Measurements from ENCODE around the gene NAXD.

DNA sequence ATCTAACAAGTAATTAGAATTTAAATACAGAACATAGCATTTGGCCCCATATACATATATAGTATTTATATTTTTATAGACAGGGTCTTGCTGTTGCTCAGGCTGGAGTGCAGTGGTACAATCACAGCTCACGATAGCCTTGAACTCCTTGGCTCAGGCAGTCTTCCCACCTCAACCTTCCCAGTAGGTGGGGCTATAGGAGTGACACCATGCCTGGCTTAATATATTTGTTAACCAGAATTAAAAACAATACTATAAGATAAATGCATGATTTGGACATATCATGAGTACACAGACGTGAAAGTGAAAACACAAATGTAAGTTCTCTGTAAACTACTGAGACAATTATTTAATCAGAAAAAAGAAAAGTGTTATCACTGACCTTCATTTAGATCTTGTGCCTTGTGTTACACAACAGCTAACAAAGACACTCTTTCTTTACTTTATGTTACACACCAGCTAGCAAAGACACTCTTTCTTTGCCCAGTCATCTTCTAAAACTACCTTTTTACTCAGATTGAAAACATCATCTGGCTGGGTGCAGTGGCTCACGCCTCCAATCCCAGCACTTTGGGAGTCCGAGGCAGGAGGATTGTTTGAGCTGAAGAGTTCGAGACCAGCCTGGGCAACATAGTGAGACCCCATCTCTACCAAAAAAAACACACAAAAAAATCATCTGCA, 68.0 kb downstream of the NAXD start:
- TF ChIP-seq, protein P1, sequence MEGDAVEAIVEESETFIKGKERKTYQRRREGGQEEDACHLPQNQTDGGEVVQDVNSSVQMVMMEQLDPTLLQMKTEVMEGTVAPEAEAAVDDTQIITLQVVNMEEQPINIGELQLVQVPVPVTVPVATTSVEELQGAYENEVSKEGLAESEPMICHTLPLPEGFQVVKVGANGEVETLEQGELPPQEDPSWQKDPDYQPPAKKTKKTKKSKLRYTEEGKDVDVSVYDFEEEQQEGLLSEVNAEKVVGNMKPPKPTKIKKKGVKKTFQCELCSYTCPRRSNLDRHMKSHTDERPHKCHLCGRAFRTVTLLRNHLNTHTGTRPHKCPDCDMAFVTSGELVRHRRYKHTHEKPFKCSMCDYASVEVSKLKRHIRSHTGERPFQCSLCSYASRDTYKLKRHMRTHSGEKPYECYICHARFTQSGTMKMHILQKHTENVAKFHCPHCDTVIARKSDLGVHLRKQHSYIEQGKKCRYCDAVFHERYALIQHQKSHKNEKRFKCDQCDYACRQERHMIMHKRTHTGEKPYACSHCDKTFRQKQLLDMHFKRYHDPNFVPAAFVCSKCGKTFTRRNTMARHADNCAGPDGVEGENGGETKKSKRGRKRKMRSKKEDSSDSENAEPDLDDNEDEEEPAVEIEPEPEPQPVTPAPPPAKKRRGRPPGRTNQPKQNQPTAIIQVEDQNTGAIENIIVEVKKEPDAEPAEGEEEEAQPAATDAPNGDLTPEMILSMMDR (IDR thresholded peaks at IDR 0.05), result peak in 6 of 7 experiments; percentile 30 to 51 (median 38)
- TF ChIP-seq POLR2A (IDR thresholded peaks at IDR 0.05), result no peak

Measured in body of pancreas (tissue), 4 donors.